HEK293 (cell line): ENCODE measurements around the gene POMC.

Source experiments
- CTCF ChIP-seq: fragments of 450-650 bp; formaldehyde crosslinking; IDR thresholded peaks from 2 replicates; pipeline ENCODE4 v1.5.1; 2016; ENCODE audit warnings: missing biosample characterization, missing genetic modification characterization
- MEIS1 ChIP-seq: sonication (generic); formaldehyde crosslinking; IDR thresholded peaks from 2 replicates; pipeline ENCODE4 v1.8.1; 2022; ENCODE audit warnings: missing genetic modification reagents, mild to moderate bottlenecking, borderline replicate concordance
- YY1 ChIP-seq: fragments of 450-650 bp; formaldehyde crosslinking; IDR thresholded peaks from 2 replicates; pipeline ENCODE4 v1.5.1; 2018; ENCODE audit warnings: missing biosample characterization, missing genetic modification characterization
- ZNF311 ChIP-seq: fragments of 450-650 bp; formaldehyde crosslinking; IDR thresholded peaks from 2 replicates; pipeline ENCODE4 v1.5.1; 2017; ENCODE audit warnings: missing biosample characterization, missing genetic modification characterization, borderline replicate concordance
- ZNF501 ChIP-seq: fragments of 450-650 bp; formaldehyde crosslinking; IDR thresholded peaks from 2 replicates; pipeline ENCODE4 v1.5.1; 2016; ENCODE audit warnings: missing biosample characterization, missing genetic modification characterization
- ZNF785 ChIP-seq: fragments of 450-650 bp; formaldehyde crosslinking; IDR thresholded peaks from 2 replicates; pipeline ENCODE4 v1.5.1; 2016; ENCODE audit warnings: missing biosample characterization, missing genetic modification characterization
- TF ChIP-seq, protein P1 (sequence below): fragments of 450-650 bp; formaldehyde crosslinking; IDR thresholded peaks from 2 replicates; pipeline ENCODE4 v1.5.1; 2017; ENCODE audit warnings: missing biosample characterization, mild to moderate bottlenecking, missing genetic modification characterization, moderate library complexity

DNA sequence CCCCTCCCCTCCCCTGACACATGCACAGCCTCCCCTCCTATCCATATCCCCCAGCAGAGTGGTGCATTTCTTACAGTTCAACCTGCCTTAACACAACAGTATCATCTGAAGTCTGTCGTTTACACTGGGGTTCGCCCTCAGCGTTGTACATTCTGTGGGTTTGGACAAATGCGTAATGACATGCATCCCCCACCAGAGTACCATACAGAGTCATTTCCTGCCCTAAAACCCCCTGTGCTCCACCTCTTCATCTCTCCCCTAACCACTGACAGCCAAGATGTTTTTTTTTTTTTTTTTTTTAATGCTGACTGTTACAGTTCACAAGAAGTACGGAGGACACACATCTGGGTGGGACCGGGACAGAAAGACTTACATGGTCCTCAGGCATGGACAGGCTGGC lies 22.6 kb downstream of the POMC start:
- TF ChIP-seq CTCF (tag by site-specific recombination): no peak
- TF ChIP-seq YY1: no peak
- TF ChIP-seq, protein P1, sequence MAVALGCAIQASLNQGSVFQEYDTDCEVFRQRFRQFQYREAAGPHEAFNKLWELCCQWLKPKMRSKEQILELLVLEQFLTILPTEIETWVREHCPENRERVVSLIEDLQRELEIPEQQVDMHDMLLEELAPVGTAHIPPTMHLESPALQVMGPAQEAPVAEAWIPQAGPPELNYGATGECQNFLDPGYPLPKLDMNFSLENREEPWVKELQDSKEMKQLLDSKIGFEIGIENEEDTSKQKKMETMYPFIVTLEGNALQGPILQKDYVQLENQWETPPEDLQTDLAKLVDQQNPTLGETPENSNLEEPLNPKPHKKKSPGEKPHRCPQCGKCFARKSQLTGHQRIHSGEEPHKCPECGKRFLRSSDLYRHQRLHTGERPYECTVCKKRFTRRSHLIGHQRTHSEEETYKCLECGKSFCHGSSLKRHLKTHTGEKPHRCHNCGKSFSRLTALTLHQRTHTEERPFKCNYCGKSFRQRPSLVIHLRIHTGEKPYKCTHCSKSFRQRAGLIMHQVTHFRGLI: no peak
- no peak for TF ChIP-seq MEIS1
- no peak for TF ChIP-seq ZNF785 (tag by site-specific recombination)
- TF ChIP-seq ZNF311 (tag by site-specific recombination): no peak
- TF ChIP-seq ZNF501: no peak
